Stimulated activated CD8-positive, alpha-beta memory T cell treated with anti-CD3 and anti-CD28 coated beads, Interleukin-4, amount 100 ng/mL, for 4 hours (primary cell): Measurements from ENCODE around the gene KIFC1.

Experiments
- DNase-seq, 2 donors: peaks; one replicate each; pipeline ENCODE4 v3.0.0-alpha.2; 2020; ENCODE audit warnings: low read depth in 2 of 2, low spot score in 1 of 2

Gene KIFC1

DNA sequence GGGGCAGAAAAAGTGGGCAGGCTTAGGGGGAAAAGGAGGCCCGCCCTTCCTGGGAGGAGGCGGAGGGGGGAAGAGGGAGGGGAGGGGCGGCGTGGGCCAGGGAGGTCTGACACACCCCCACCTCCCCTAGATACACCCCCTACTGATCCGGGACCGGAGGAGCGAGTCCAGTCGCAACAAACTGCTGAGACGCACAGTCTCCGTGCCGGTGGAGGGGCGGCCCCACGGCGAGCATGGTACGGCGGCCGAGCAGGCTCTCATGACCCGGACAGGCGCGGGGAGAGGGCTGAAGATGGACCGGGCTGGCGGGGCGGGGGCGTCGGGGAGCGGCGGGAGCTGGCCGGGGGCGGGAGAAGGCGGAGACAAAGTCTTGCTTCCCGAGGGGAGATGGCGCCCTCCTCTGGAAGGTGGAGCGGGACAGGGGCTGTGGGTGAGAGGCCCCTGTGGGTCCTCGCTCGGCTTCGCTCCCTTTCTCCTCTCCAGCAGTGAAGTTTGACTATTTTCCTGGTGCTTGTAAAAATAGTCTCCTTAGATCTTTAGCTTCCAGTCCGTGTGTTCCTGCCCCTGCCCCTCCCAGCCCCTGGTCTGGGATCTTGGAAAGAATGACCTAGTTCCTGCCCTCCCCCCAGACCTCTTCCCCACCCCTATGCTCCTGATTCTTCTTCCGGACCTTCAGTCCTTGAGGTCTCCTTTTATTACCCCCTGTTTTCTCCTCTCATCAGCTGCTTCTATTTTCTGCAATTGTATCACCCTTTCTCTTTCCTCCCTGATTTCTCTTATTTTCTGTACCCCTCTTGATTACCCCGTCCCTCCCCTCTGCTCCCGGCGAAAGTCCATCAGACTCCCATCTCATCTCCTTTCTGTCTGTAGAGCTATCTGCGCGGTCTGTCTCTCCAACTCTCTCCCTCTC, 34.3 kb downstream of the KIFC1 start:
- peak; percentile 62 to 70 for DNase-seq

DNA sequence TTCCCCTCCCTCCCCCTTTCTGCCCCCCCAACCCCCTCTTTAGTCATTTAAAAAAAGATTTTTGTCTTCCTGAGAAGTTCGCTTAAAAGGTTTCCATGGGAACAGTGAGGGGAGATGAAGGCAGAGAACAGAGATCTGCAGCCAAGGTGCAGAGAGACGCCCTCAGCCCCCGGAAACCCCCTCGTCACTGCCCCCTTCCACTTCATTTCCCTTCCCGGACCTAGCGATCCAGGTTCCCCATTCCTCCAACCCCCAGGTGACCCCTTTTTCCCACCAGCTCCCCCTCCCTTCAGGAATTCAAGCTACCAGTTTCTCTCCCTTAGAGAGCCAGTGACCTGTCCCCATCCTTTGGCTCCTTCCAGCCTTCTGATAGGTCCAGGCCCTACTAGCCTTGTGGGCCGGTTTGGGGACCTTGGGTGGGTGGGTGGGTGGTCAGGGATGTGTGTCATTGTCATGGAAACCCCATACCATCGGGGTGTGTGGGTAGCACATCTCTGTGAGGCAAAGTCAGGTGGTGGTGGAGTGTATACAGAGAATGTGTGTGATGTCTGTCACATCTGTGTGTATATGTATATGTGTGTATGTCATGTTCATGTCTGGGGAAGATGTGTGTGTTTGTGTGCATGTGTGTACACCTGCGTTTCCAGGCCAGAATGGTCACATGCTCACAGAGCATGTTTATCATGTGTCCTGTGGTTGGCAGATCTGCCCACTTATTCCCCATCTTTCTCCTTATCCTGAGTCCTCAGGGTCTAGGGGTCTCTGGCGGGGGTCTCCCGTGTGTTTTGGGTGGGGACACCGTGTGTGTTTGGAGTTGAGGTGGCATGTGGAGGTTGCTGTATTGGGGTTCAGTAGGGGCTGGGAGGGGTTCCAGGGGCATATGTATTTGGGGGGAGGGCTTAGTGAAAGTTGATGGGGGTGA, 35.2 kb downstream of the KIFC1 start:
- DNase-seq: no peak

DNA sequence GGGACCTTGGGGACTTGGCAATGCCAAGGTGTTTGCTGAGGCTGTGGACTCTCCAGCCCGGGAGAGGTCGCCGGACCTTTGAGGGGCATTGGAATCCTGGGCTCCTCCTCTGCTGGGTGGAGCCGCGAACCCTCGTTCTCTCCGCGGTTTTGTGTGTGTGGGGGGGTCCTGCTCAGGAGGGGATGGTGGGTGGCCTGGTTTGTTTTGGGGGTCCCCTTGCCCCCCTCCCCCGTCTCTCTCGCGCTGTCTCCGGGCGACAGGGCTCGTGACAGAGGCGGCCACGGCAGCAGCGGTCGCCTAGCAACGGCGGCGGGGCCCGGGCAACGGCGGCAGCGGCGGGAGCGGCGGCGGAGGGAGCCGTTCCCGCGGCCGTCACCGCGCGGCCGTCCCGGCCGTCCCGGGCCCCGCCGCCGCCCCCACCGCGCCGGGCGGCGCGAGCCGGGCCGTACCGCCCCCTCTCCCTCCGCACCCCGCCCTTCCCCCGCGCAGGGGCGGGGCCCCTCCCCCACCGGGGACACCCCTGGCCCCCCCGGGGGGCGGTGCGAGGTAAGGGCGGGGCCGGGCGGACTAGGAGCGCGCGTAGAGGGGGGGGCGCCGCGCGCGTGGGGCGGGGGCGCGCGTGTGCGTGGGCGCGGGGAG, 36.1 kb downstream of the KIFC1 start:
- DNase-seq: peak in 1 of 2 donors; percentile 46

DNA sequence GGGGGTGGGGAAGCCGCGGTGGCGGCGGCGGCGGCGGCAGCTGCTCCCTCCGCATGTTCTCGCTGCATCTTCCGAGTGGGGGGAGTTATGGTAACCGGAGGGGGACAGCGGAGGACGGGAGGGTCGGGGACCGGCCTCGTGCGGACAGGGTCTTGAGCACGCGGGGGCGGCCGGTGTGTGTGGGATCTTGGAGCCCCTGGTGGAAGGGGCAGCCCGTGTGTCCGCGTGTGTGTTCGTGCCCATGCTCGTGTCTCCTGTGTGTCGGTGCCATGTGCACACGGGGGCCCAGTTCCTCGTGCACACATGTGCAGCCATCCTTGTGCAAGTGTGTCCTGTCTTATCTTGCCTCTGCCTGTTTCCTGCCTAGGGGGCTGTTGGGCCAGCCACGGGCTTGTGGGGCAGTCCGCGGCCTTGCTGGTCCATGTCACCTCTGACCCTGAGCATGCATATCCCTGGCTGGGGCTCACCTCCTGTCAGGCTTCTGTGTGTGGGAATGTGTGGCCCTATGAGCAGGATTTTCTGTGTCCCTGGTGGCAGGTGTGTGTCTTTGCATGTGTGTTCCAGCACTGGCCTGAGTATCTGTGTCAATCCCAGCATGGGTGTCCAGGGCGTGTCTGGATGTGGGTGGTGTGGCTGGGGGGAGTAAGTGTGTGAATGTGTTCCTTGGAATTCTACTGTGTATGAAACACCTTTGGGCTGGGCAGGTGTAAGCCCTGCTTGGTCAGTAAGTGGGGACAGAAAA, 36.8 kb downstream of the KIFC1 start:
- DNase-seq: no peak

DNA sequence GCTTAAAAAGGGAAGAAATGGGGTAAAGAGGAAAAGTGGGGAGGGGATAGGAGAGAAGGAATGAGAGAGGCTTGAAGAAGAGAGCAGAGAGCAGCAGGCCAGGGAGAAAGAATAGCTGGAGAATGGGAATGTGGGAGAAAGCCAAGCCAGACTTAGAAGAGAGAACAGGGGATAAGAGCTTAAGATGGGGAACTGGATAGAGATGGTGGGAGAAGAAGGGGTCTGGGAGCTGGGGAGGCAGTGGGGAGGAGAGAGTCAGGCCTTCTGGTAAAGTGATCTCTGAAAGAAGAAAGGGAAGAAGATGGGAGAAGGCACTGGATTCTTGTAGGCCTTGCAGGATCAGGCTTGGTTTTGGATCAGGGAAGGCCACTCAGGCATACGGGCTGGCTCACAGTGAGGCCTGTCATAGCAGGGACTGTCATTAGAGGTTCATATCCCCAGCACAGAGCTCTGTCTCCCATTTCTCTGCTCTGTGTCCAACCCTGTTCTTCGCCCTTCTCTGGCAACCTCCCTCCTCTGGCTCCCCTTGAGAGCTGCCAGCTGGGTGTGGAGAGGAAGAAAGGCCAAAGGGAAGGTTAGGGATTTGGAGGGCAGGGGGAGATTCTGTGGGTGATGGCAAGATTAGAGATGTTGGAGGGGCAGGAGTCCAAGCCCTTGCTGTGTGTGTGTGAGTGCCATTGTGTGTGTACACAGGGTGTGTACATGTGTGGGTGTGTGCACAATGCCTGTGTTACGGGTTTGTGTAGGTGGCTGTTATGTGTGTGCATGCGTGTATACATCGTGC, 37.5 kb downstream of the KIFC1 start:
- no peak for DNase-seq

DNA sequence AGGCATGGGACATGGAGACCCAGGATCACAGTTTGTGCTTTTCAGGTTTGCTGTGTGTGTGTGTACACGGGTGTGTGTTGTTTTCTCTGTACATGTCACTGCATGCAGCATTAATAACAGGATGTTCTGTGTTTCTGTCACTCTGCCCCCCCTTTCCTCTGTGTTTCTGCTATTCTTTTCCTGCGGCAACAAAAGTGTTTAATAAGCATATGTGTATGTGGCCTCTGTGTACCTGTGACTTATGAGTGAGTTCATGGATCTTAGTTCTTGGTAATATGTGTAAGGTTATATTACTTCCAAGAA, 38.1 kb downstream of the KIFC1 start:
- no peak for DNase-seq

DNA sequence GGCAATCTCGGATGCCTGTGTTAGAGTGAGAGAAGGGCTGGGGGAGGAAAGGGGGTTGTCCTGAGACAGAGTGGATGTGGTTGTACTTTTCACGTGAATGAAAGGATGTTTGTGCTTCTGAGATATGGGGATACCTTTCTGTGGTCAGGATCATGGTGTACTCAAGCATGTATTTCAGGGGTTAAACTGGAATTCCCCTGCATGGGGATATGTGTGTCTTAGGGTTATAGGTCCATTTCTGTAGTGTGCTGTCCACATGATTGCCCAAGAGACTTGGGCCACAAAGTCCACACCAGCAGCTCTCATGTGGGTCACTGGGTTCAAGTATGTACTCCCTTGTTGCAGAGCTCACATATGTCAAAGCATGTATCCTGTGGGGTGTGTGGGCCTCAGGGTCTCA, 38.7 kb downstream of the KIFC1 start:
- no peak for DNase-seq

DNA sequence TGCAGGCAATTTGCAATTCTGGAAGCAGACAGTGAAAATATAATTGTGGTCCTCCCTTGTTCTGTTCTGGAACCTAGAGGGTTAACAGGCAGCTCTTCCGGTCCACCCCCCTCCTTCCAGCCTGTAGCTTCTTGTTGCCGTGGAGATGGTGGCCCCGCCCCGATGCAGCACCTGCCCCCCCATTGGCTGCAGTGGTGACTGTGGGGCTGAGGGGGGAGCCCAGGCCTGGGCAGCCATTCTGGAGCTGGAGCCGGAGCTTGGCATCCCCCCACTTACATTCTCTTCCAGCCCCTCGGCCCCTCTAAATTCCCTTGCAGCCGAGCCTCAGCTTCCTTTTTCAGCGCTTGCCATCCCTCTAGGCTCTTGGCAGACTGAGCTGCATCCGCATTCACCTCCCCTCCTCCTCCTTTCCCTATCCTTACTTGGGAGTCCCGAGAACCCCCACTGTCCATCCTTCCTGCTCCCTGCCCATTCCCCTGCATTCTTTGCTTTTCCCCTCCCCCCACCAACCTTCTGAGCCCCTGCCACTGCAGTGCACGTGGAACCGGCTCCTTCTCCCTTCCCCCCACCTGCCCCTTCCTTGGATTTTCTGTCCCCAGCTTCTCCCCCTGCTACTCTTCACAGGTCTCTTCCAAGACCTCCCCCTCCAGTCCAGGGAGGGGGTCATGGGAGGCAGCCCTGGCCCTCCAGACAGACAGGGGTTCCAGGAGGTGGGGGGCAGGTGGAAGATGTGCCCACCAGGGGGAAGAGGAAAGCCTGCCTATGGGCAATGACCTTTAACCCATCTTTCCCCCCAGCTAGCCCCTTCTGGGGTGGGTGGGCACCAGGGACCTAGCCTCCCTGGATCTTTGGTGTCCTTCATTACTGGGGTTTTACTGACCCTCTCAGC, 39.6 kb downstream of the KIFC1 start:
- DNase-seq: peak in 1 of 2 donors; percentile 66

DNA sequence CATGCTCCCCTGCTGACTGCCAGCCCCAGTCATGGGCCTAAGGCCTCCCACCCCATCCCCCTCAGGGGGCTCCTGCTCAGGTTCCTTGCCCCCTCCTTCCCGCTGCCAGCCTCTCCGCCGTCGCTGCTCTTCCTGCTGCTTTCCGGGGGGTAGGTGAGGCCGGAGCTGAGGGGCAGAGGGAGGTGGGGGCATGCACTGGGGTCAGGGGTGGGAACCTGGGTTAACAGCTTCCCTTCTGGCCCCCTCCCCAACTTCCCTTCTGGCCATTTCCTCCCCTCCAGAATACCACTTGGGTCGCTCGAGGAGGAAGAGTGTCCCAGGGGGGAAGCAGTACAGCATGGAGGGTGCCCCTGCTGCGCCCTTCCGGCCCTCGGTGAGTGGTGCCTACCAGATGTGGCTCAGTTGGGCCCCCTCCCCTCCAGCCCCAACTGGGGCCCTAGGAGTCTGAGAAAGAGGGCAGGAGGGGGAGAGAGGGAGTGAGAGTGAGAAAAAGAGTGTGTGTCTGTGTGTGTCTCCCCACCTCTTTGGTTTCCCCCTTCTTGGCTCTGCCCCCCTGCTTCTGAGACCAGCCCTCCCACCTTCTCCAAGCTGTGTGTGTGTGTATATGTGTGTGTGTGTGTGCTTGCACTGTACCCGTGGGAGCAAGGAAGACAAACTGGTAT, 40.4 kb downstream of the KIFC1 start:
- no peak for DNase-seq

DNA sequence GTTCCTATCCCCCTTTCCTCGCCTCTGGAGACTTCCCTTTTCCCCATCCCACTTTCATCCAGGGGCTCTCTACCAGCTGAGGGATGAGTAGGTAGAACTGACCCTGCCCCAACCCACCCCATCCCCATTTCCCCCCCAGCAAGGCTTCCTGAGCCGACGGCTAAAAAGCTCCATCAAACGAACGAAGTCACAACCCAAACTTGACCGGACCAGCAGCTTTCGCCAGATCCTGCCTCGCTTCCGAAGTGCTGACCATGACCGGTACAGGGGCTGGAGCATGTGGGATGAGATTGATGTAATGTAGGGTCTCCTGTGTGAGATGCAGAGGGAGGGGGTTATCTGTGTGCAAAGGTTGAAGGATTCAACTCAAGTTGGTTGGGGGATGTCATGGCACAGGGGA, 40.9 kb downstream of the KIFC1 start:
- no peak for DNase-seq

DNA sequence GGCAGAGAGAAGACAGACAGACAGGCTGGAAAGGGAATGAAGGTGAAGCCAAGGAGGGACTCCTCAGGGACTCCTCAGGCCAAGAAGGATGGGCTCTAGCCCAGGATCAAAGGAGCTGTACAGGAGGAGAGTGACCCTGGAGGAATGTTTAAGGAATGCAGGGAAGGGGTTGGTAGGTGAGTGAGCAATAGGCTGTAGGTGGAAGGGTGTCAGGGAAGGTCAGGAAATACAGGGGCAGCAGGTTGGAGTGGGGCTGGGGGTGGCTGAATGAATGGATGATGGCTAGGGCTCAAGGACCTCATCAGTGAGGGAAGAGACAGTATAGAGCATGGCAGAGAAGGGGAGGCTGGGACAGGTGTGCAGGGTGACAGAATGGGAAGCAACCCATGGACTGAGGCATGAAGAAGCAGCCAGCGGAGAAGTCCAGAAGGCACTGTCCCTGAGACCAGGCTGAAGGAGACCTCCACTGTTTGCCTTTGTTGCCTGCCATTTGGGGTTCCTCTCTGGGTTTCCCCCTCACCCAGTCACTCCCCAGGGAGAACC, 41.4 kb downstream of the KIFC1 start:
- DNase-seq: no peak

DNA sequence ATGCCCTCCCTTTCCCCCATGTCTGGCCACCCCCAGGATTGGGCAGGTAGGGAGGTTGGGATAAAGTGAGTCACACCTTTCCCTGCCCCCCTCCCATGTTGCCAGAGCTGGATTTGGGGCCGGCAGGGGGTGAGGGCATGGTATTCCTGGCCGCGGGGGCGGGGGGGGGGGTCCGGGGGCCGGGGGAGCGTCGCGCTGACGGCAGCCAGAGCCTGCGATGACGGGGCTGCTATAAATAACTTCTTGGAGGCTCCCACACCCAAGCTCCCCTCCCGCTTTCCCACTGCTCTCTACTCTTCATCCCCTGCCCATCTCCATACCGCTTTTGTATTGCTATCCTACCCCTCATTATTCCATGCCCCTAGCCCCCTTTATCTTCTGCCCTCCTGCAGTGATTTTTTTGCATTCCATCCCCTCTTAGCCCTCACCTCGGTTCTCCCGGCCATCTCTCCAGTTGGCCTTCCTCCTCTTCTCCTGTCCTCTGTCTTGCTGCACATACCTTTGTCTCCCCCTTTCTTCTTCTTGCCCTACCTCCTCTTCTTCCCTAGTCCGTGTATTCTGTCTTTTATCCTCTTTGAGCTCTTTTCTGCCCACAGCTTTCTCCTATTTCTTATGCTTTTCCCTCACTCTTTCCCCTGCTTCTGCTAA, 42.0 kb downstream of the KIFC1 start:
- no peak for DNase-seq

DNA sequence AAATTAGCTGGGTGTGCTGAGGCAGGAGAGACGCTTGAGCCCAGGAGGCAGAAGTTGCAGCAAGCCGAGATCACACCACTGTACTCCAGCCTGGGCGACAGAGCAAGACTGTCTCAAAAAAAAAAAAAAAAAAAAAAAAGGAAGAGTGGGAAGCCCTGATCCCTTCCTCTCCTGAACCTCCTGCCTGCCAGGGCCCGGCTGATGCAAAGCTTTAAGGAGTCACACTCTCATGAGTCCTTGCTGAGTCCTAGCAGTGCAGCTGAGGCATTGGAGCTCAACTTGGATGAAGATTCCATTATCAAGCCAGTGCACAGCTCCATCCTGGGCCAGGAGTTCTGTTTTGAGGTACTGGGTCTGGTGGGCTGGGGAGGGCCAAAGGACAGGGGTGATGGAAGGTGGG, 43.3 kb downstream of the KIFC1 start:
- no peak for DNase-seq

DNA sequence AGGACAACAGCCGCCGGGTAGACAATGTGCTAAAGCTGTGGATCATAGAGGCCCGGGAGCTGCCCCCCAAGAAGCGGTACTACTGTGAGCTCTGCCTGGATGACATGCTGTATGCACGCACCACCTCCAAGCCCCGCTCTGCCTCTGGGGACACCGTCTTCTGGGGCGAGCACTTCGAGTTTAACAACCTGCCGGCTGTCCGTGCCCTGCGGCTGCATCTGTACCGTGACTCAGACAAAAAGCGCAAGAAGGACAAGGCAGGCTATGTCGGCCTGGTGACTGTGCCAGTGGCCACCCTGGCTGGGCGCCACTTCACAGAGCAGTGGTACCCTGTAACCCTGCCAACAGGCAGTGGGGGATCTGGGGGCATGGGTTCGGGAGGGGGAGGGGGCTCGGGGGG, 46.0 kb downstream of the KIFC1 start:
- no peak for DNase-seq

DNA sequence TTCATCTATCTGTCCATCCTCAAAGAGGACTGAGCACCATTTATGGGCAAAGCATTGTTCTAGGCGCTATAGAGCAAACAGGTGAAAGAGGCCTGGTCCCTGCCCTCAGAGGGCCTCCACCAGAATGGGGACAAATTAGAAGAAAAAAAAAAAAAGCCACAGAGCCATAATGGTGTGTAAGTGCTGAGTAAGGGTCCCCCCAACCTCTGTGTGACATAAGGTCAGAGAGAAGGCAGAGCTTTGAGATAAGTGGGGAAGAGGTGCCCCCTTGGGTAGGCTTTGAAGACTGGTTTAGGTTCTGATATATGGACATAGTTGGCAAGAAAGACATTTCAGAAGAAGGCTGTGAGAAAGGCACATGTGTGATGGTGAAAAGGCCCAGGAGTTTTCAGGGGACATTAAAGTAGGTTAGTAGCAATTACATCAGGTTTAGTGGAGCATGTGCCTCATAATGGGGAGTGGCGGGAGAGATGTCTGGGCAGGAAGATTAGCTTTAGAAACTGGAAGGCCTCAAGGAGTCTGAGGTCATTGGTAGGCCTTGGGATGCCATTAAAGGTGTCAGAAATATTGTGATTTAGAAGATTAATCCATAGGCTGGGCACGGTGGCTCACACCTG, 47.5 kb downstream of the KIFC1 start:
- DNase-seq: no peak

DNA sequence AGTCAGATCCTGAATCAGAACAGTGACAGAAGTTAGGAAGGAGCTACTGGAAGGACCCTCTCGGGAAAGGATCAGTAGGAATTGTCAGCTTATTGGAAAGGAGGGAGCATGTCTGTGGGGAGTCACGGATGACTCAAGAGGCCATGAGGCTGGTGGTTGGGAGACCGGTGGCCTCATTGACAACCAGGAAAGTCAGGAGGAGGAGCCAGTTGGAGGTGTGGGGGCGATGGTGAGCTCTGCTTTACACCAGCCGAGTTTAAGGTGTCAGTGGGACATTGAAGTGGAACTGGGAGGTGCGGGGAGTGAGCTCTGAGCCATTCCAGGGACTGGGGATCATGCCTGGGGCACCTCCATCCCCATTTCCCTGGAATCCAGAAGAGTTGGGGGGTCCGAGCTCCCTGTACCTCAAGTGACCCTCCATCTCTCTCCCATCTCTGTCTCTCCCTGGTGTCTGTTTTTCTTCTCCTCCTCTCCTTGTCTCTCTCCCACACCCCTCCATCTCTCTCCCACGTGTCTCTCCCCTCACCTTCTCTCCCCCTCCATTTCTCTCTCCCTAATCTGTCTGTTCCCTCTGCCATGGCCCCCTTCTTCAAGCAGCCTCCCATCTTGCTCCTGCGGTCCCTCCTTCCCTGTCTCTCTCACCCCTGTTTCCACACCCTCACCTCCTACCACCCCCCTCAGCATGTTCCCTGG, 48.5 kb downstream of the KIFC1 start:
- DNase-seq: no peak
